Parathyroid adenoma (tissue), 2 donors: ENCODE data around the gene OR5K2.
A peak's percentile ranks its signal among the peaks of the same experiment; 100 is the strongest.

Experiments used
- H2AFZ ChIP-seq: fragments of 300-600 bp; sonication (generic); one replicate; pipeline ENCODE4 v1.7.0; 2017; ENCODE audit warnings: antibody characterized with exemption, mild to moderate bottlenecking
- H3K27ac ChIP-seq: fragments of 300-600 bp; sonication (generic); one replicate; pipeline ENCODE4 v1.7.0; 2017
- H3K27me3 ChIP-seq: fragments of 300-600 bp; sonication (generic); one replicate; pipeline ENCODE4 v1.7.0; 2017; ENCODE audit warnings: low read length; ENCODE audit not compliant: control insufficient read depth, insufficient read depth
- H3K36me3 ChIP-seq: fragments of 300-600 bp; sonication (generic); one replicate; pipeline ENCODE4 v1.7.0; 2017; ENCODE audit warnings: low read length; ENCODE audit not compliant: control insufficient read depth, insufficient read depth
- H3K4me1 ChIP-seq: fragments of 300-600 bp; sonication (generic); one replicate; pipeline ENCODE4 v1.7.0; 2017; ENCODE audit warnings: control low read depth
- H3K4me2 ChIP-seq: fragments of 300-600 bp; sonication (generic); one replicate; pipeline ENCODE4 v1.7.0; 2017; ENCODE audit warnings: low read length
- H3K4me3 ChIP-seq: fragments of 300-600 bp; sonication (generic); one replicate; pipeline ENCODE4 v1.7.0; 2017; ENCODE audit warnings: low read depth, low read length
- H3K79me2 ChIP-seq: fragments of 300-600 bp; sonication (generic); one replicate; pipeline ENCODE4 v1.7.0; 2017; ENCODE audit warnings: control low read depth
- H3K9ac ChIP-seq: fragments of 300-600 bp; sonication (generic); one replicate; pipeline ENCODE4 v1.7.0; 2017; ENCODE audit warnings: mild to moderate bottlenecking
- H3K9me3 ChIP-seq: fragments of 300-600 bp; sonication (generic); one replicate; pipeline ENCODE4 v1.7.0; 2017; ENCODE audit warnings: low read length; ENCODE audit not compliant: control insufficient read depth
- CTCF ChIP-seq: fragments of 300-600 bp; sonication (generic); IDR thresholded peaks from one replicate; pipeline ENCODE4 v1.7.0; 2017; ENCODE audit warnings: antibody characterized with exemption, mild to moderate bottlenecking
- donor health status: primary hyperparathyroidism.

The OR5K2 gene

GRCh38 chr3:98519351-98519750 is 21.9 kb downstream of the OR5K2 start:
- H2AFZ ChIP-seq, result no peak overlapping the region
- no peak overlapping the region for H3K4me3 ChIP-seq
- no peaks in the 10 kb centered on the region for H3K9me3 ChIP-seq
- no peaks in the 10 kb centered on the region for H3K36me3 ChIP-seq
- H3K27ac ChIP-seq, result no peak overlapping the region
- peaks cover 3% of the 10 kb centered on the region for H3K79me2 ChIP-seq
- H3K4me2 ChIP-seq, result no peak overlapping the region
- H3K4me1 ChIP-seq, result peaks cover 6% of the 10 kb centered on the region
- no peak overlapping the region for H3K9ac ChIP-seq
- H3K27me3 ChIP-seq, result no peaks in the 10 kb centered on the region
- TF ChIP-seq CTCF, result no peak

- Histone ChIP-seq H2AFZ (peak overlapping the region; percentile 54), H3K27me3 (no peaks in the 10 kb centered on the region), H3K4me3 (peak overlapping the region; percentile 87), H3K4me1 (peaks cover 6% of the 10 kb centered on the region), H3K27ac (peak overlapping the region; percentile 78), H3K79me2 (peaks cover 3% of the 10 kb centered on the region), H3K9ac (peak overlapping the region; percentile 1), H3K4me2 (peak overlapping the region; percentile 85), H3K36me3 (no peaks in the 10 kb centered on the region), H3K9me3 (no peaks in the 10 kb centered on the region)
- TF ChIP-seq CTCF, result no peak
These were observed 24.5 kb downstream of the OR5K2 start for GRCh38 chr3:98521897-98522543.

- peak within 1 kb of the TSS; percentile 54 for H2AFZ ChIP-seq
- H3K36me3 ChIP-seq, result no peaks in the 10 kb centered on the region
- no peaks in the 10 kb centered on the region for H3K9me3 ChIP-seq
- peak within 1 kb of the TSS; percentile 1 for H3K9ac ChIP-seq
- H3K4me1 ChIP-seq, result peaks cover 6% of the 10 kb centered on the region
- peaks cover 3% of the 10 kb centered on the region for H3K79me2 ChIP-seq
- H3K27me3 ChIP-seq, result no peaks in the 10 kb centered on the region
- no peak for TF ChIP-seq CTCF
- H3K27ac ChIP-seq, result peak within 1 kb of the TSS; percentile 78
- peak within 1 kb of the TSS; percentile 87 for H3K4me3 ChIP-seq
- H3K4me2 ChIP-seq, result peak within 1 kb of the TSS; percentile 85
These were observed 25.2 kb downstream of the OR5K2 start, which contains the start of gene CLDND1 for GRCh38 chr3:98522544-98523281. Gene CLDND1 (minus strand): TSS chr3:98522902. CDS start chr3:98521424, 1,478 bp downstream.

- no peaks in the 10 kb centered on the region for H3K36me3 ChIP-seq
- TF ChIP-seq CTCF, result no peak
- H3K27me3 ChIP-seq, result no peaks in the 10 kb centered on the region
- no peak overlapping the region for H3K9ac ChIP-seq
- H2AFZ ChIP-seq, result no peak overlapping the region
- H3K27ac ChIP-seq, result no peak overlapping the region
- H3K4me1 ChIP-seq, result peaks cover 6% of the 10 kb centered on the region
- H3K9me3 ChIP-seq, result no peaks in the 10 kb centered on the region
- H3K4me3 ChIP-seq, result no peak overlapping the region
- peaks cover 3% of the 10 kb centered on the region for H3K79me2 ChIP-seq
- no peak overlapping the region for H3K4me2 ChIP-seq
These were observed 28.0 kb downstream of the OR5K2 start for GRCh38 chr3:98525494-98525893.
